HepG2 (cell line): ENCODE measurements around the gene P2RY6. TPM values are rescaled to one million over a fixed set of nuclear protein-coding genes. Genes with fewer than 3 reads are reported as not detected.
A peak's percentile ranks its signal among the peaks of the same experiment; 100 is the strongest.

Experiments used
- BRD4 ChIP-seq: sonication (generic); formaldehyde crosslinking; IDR thresholded peaks from 2 replicates; pipeline ENCODE4 v1.4.0; 2020; ENCODE audit warnings: missing genetic modification reagents
- CBX2 ChIP-seq, 2 experiments: fragments of 200-600 bp in 1 of 2; sonication (generic); formaldehyde crosslinking in 1 of 2; IDR thresholded peaks; 2 replicates each; pipeline versions ENCODE4 v1.7.0 to v1.8.1; 2018 to 2022; ENCODE audit warnings: low read depth in 2 of 2, low read length in 1 of 2, mild to moderate bottlenecking in 1 of 2, missing genetic modification reagents in 1 of 2
- ELF4 ChIP-seq: sonication (generic); formaldehyde crosslinking; IDR thresholded peaks from 2 replicates; pipeline ENCODE4 v1.5.0; 2020; ENCODE audit warnings: missing genetic modification reagents, mild to moderate bottlenecking, moderate library complexity, borderline replicate concordance
- SALL2 ChIP-seq: sonication (generic); formaldehyde crosslinking; IDR thresholded peaks from 2 replicates; pipeline ENCODE4 v1.8.1; 2023; ENCODE audit warnings: mild to moderate bottlenecking, missing genetic modification reagents, inconsistent platforms
- TRIM24 ChIP-seq: sonication (generic); formaldehyde crosslinking; IDR thresholded peaks from 2 replicates; pipeline ENCODE4 v1.8.0; 2022; ENCODE audit warnings: mild to moderate bottlenecking, missing genetic modification reagents
- ZNF124 ChIP-seq: sonication (generic); formaldehyde crosslinking; IDR thresholded peaks from 2 replicates; pipeline ENCODE4 v1.4.0; 2020; ENCODE audit warnings: missing genetic modification reagents
- ZNF432 ChIP-seq: sonication (generic); formaldehyde crosslinking; IDR thresholded peaks from 2 replicates; pipeline ENCODE4 v1.5.0; 2020; ENCODE audit warnings: missing genetic modification reagents, mild to moderate bottlenecking, borderline replicate concordance
- ZNF468 ChIP-seq: sonication (generic); formaldehyde crosslinking; IDR thresholded peaks from 2 replicates; pipeline ENCODE4 v1.8.0; 2022; ENCODE audit warnings: mild to moderate bottlenecking, moderate library complexity, missing genetic modification reagents
- ZNF510 ChIP-seq: sonication (generic); formaldehyde crosslinking; IDR thresholded peaks from 2 replicates; pipeline ENCODE4 v1.4.0; 2020; ENCODE audit warnings: low read depth, mild to moderate bottlenecking, missing genetic modification reagents
- ZNF556 ChIP-seq: sonication (generic); formaldehyde crosslinking; IDR thresholded peaks from 2 replicates; pipeline ENCODE4 v1.4.0; 2020; ENCODE audit warnings: mild to moderate bottlenecking, missing genetic modification reagents, borderline replicate concordance
- polyA plus RNA-seq, 8 experiments: library from polyadenylated mRNA; depleted of rRNA in 3 of 8; stranded (reverse) in 7 of 8; unstranded in 1 of 8; fragments of >200 nt; fragmentation: Illumina TruSeq in 4 of 8; extraction: Trizol in 4 of 8; gene quantifications; 2 replicates each; pipeline versions ENCODE4 v1.2.1 to v1.2.3, GENCODE V29; 2011 to 2016; ENCODE audit warnings: low read depth in 4 of 8, missing spikeins in 1 of 8, mixed read lengths in 1 of 8; ENCODE audit not compliant: insufficient read depth in 1 of 8
- total RNA-seq, 5 experiments: library from RNA; depleted of rRNA; stranded (reverse); fragments of >200 nt; fragmentation: Illumina TruSeq; extraction: Trizol; gene quantifications; 2 replicates each; pipeline ENCODE4 v1.2.3, GENCODE V29; 2016; ENCODE audit warnings: low read depth in 1 of 5
- TF ChIP-seq, protein P1 (sequence below): sonication (generic); formaldehyde crosslinking; IDR thresholded peaks from 2 replicates; pipeline ENCODE4 v1.4.0; 2020; ENCODE audit warnings: missing genetic modification reagents
- TF ChIP-seq, protein P2 (sequence below): sonication (generic); formaldehyde crosslinking; IDR thresholded peaks from 2 replicates; pipeline ENCODE4 v1.4.0; 2020; ENCODE audit warnings: missing genetic modification reagents
- TF ChIP-seq, protein P3 (sequence below): sonication (generic); formaldehyde crosslinking; IDR thresholded peaks from one replicate; pipeline ENCODE4 v1.5.1; 2020; ENCODE audit warnings: mild to moderate bottlenecking, missing genetic modification reagents; ENCODE audit errors: not compliant biosample characterization
- TF ChIP-seq, protein P4 (sequence below): sonication (generic); formaldehyde crosslinking; IDR thresholded peaks from 2 replicates; pipeline ENCODE4 v1.8.1; 2023; ENCODE audit warnings: mild to moderate bottlenecking, missing genetic modification reagents, borderline replicate concordance
- TF ChIP-seq, protein P5 (sequence below): IDR thresholded peaks from 2 replicates; pipeline ENCODE4 v1.6.1; 2012; ENCODE audit warnings: low read depth, low read length, improper control_type of control experiment

Gene P2RY6
- total and polyA plus RNA-seq, 2 of the 13 experiments (the other 11 are each of a cell fraction or from before 2014, with no cell fraction given) = 0.09 to 0.29 TPM

DNA sequence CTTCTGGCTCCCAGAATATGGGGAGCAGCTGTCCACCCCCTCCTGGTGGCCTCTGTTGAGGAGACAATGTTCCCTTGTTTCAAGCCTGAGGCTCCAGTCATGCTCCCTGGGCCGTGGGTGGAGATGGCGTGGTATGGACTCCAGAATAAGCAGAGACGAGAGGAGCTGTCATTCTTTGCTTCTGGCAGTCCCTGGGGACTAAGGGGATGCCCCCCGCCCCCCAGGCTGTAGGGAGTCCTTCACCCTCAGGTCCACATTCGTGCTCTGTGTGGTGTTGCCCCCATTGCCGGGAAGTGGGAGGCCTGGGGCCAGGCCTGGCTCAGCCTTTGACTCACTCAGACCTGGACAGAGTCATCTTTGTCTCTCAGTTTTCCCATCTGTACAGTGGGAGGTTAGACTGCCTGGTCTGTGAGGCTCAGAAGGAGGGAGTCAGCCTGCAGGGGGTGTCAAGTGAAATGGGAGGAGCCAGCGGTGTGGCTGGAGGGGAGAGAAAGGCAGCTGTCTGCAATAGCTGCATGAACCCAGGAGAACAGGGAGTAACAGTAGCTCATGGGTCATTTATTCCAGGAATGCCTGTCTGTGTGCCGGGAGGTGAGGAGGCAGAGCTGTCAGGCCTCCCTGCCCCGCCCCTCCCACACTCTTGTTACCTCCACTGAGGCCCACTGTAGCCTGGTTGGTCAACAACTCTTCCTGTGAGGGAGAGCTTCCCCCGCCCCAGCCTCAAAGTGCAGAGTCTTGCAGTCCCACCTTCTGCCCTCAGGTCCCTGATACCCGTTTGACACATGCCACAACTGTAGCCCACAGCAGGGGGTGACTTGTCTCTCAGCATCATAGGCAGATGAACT, 42.2 kb downstream of the P2RY6 start (continued):
- TF ChIP-seq, protein P1, sequence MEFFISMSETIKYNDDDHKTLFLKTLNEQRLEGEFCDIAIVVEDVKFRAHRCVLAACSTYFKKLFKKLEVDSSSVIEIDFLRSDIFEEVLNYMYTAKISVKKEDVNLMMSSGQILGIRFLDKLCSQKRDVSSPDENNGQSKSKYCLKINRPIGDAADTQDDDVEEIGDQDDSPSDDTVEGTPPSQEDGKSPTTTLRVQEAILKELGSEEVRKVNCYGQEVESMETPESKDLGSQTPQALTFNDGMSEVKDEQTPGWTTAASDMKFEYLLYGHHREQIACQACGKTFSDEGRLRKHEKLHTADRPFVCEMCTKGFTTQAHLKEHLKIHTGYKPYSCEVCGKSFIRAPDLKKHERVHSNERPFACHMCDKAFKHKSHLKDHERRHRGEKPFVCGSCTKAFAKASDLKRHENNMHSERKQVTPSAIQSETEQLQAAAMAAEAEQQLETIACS (CRISPR knock-in tag) = no peak
- TF ChIP-seq ZNF468 (CRISPR knock-in tag) = no peak
- TF ChIP-seq TRIM24 (CRISPR knock-in tag) = no peak
- TF ChIP-seq ZNF124 (CRISPR knock-in tag) = 0 out of 2 replicates have a peak, but pooled peaks have one; percentile 26
- TF ChIP-seq ZNF432 (CRISPR knock-in tag) = no peak
- TF ChIP-seq ZNF510 (CRISPR knock-in tag) = no peak
- TF ChIP-seq, protein P2, sequence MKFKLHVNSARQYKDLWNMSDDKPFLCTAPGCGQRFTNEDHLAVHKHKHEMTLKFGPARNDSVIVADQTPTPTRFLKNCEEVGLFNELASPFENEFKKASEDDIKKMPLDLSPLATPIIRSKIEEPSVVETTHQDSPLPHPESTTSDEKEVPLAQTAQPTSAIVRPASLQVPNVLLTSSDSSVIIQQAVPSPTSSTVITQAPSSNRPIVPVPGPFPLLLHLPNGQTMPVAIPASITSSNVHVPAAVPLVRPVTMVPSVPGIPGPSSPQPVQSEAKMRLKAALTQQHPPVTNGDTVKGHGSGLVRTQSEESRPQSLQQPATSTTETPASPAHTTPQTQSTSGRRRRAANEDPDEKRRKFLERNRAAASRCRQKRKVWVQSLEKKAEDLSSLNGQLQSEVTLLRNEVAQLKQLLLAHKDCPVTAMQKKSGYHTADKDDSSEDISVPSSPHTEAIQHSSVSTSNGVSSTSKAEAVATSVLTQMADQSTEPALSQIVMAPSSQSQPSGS (CRISPR knock-in tag) = peak; percentile 68; the same call in 1 of the 2 replicates
- no peak for TF ChIP-seq CBX2 (IDR thresholded peaks at IDR 0.05; ENCODE audit: low read depth, low read length)
- TF ChIP-seq CBX2 (CRISPR knock-in tag; IDR thresholded peaks at IDR 0.05; ENCODE audit: low read depth) = no peak
- no peak for TF ChIP-seq SALL2 (CRISPR knock-in tag)
- TF ChIP-seq, protein P3, sequence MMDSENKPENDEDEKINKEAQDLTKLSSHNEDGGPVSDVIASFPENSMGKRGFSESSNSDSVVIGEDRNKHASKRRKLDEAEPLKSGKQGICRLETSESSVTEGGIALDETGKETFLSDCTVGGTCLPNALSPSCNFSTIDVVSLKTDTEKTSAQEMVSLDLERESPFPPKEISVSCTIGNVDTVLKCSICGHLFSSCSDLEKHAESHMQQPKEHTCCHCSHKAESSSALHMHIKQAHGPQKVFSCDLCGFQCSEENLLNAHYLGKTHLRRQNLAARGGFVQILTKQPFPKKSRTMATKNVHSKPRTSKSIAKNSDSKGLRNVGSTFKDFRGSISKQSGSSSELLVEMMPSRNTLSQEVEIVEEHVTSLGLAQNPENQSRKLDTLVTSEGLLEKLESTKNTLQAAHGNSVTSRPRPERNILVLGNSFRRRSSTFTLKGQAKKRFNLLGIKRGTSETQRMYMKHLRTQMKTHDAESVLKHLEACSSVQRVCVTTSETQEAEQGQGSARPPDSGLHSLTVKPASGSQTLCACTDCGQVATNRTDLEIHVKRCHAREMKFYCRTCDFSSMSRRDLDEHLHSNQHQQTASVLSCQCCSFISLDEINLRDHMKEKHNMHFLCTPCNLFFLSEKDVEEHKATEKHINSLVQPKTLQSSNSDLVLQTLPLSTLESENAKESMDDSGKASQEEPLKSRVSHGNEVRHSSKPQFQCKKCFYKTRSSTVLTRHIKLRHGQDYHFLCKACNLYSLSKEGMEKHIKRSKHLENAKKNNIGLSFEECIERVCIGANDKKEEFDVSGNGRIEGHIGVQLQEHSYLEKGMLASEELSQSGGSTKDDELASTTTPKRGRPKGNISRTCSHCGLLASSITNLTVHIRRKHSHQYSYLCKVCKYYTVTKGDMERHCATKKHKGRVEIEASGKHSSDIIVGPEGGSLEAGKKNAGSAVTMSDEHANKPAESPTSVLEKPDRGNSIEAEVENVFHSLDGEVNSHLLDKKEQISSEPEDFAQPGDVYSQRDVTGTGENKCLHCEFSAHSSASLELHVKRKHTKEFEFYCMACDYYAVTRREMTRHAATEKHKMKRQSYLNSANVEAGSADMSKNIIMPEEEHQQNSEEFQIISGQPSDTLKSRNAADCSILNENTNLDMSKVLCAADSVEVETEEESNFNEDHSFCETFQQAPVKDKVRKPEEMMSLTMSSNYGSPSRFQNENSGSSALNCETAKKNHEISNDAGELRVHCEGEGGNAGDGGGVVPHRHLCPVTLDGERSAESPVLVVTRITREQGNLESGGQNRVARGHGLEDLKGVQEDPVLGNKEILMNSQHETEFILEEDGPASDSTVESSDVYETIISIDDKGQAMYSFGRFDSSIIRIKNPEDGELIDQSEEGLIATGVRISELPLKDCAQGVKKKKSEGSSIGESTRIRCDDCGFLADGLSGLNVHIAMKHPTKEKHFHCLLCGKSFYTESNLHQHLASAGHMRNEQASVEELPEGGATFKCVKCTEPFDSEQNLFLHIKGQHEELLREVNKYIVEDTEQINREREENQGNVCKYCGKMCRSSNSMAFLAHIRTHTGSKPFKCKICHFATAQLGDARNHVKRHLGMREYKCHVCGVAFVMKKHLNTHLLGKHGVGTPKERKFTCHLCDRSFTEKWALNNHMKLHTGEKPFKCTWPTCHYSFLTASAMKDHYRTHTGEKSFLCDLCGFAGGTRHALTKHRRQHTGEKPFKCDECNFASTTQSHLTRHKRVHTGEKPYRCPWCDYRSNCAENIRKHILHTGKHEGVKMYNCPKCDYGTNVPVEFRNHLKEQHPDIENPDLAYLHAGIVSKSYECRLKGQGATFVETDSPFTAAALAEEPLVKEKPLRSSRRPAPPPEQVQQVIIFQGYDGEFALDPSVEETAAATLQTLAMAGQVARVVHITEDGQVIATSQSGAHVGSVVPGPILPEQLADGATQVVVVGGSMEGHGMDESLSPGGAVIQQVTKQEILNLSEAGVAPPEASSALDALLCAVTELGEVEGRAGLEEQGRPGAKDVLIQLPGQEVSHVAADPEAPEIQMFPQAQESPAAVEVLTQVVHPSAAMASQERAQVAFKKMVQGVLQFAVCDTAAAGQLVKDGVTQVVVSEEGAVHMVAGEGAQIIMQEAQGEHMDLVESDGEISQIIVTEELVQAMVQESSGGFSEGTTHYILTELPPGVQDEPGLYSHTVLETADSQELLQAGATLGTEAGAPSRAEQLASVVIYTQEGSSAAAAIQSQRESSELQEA = no peak
- no peak for TF ChIP-seq ZNF556 (CRISPR knock-in tag)
- TF ChIP-seq, protein P4, sequence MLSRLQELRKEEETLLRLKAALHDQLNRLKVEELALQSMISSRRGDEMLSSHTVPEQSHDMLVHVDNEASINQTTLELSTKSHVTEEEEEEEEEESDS = no peak
- no peak for TF ChIP-seq ELF4
- TF ChIP-seq, protein P5, sequence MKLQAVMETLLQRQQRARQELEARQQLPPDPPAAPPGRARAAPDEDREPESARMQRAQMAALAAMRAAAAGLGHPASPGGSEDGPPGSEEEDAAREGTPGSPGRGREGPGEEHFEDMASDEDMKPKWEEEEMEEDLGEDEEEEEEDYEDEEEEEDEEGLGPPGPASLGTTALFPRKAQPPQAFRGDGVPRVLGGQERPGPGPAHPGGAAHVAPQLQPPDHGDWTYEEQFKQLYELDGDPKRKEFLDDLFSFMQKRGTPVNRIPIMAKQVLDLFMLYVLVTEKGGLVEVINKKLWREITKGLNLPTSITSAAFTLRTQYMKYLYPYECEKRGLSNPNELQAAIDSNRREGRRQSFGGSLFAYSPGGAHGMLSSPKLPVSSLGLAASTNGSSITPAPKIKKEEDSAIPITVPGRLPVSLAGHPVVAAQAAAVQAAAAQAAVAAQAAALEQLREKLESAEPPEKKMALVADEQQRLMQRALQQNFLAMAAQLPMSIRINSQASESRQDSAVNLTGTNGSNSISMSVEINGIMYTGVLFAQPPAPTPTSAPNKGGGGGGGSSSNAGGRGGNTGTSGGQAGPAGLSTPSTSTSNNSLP = no peak
- no peak for TF ChIP-seq BRD4 (CRISPR knock-in tag)
